NCI-H748 (cell line): Measurements from ENCODE around the gene CEACAM16.
A peak's percentile ranks its signal among the peaks of the same experiment; 100 is the strongest.

Experiments used
- DNase-seq: peaks from one replicate; lab custom pipeline; 2025; ENCODE audit not compliant: unreplicated experiment; lab: John Stamatoyannopoulos, UW

The CEACAM16 gene

GRCh38 chr19:44723299-44723951, 24.5 kb downstream of the CEACAM16 start:
- no peak for DNase-seq

DNA sequence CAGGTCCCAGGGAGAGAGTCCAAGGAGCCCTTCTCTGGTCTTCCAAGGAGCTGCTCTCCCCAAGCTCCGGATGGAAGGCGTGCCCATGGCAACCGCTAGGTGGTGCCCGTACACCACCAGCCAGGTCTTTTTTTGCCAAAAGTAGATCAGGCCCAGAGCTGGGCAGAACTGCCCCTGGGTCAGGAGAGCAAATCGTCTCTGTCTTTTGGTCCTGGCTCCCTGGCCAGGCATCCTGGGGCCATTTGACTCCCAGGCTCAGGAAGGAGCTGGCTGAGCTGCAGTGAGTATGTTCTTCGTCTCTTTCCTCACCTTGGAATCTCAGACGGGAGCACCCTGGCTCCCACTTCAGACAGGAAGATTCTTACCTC, 25.0 kb downstream of the CEACAM16 start:
- peak; percentile 70 for DNase-seq

- no peak for DNase-seq
These were observed 26.3 kb downstream of the CEACAM16 start for GRCh38 chr19:44725251-44725650.

- DNase-seq: no peak
These were observed 26.7 kb downstream of the CEACAM16 start for GRCh38 chr19:44725684-44726083.

- no peak for DNase-seq
These were observed 27.5 kb downstream of the CEACAM16 start for GRCh38 chr19:44726465-44726864.

GRCh38 chr19:44728178-44728577, 29.2 kb downstream of the CEACAM16 start:
- DNase-seq: no peak

DNA sequence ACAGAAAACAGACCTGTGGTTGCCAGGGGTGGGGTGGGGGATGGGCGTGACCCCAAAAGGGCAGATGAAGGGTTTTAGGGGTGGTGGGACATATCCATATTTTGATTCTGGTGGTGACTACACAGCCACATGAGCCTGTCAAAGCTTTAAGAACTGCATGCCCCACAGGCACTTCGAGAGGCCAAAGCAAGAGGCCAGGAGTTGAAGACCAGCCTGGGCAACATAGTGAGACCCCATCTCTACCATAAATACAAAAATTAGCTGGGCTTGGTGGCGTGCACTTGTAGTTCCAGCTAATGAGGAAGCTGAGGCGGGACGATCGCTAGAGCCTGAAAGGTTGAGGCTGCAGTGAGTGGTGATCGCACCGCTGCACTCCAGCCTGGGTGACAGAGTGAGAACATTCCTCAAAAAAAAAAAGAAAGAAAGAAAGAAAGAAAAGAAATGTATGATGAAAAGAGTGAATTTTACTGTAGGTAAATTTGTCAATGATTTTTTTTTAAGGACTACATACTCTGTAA, 30.6 kb downstream of the CEACAM16 start:
- DNase-seq: no peak

DNA sequence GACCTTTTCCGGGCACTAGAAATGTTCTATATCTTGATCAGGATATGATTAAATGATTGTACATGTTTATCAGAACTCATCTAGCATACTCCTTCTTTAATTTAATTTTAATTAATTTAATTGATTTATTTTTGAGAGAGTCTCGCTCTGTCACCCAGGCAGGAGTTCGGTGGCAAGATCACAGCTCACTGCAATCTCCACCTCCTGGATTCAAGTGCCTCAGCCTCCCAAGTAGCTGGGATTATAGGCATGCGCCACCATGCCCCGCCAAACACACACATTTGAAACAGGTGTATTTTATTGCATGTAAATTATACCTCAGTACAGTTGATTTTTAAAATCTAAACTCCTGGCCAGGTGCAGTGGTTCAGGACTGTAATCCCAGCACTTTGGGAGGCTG, 32.1 kb downstream of the CEACAM16 start:
- DNase-seq: no peak

- no peak for DNase-seq
These were observed 32.7 kb downstream of the CEACAM16 start for GRCh38 chr19:44731622-44732021.

DNA sequence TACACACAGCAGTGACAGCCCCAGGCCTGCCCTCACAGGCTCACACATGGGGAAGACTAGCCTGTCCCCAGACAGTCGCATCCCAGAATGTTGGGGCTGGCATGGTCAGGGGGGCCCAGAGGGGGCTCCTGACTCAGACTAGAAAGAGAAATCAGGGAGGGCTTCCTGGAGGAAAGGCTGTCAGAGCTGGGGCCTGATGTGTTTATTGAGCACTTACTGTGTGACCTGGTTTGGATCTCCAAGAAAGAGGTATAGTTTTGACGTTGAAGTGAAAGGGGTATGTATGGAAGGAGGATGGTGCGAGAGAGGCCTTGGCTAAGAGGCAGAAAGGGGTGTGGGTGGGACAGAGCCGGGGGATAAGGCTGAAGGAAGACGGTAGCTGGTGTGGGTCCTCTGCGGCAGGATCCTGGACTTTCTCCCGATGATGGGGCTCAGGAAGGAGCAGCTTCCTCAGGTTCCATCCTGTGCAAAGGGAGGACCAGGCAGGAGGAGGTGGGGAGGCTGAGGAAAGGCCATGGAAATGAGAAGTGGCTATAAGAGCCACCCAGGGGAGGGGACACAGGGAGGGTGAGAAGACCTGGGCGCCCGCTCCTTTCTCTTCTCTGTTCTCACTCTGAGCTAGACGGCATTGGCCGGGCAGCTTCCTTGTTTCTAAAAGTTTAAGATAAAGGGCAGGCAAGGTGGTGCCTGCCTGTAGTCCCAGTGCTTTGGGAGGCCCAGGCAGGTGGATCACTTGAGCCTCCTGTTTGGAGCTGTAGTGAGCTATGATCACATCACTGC, 33.5 kb downstream of the CEACAM16 start:
- no peak for DNase-seq

DNA sequence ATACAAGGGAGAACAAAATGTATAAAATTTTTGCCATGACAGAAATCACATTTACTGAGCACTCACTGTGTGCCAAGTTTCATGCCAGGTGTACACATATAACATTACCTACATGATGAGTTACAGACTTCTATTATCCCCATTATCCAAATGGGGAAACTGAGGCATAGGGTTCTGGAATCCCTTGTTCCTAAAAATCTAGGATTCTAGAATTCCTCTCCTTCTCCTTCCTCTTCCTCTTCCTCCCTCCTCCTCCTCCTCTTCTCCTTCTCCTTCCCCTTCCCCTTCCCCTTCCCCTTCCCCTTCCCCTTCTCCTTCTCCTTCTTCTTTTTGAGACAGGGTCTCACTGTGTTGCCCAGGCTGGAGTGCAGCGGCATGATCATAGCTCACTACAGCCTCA, 35.4 kb downstream of the CEACAM16 start:
- DNase-seq: no peak

DNA sequence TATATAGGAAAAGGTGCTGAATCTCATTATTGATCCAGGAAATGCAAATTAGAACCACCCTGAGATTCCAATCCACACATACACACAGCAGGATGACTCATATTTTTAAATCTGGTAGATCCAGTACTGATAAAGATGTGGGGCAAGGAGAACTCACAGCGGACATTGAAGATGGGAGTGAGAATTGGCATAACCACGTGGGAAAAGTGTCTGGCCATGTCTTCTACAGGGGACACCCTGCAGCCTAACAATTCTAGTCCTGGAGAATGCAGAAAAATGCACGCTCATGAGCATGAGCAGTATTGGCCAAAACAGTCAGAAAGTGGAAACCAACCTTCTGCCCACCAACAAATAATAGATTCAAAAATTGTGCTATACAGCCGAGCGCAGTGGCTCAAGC, 36.1 kb downstream of the CEACAM16 start:
- DNase-seq: no peak

GRCh38 chr19:44737238-44738071, 38.5 kb downstream of the CEACAM16 start:
- DNase-seq: no peak

GRCh38 chr19:44738136-44738535, 39.2 kb downstream of the CEACAM16 start:
- no peak for DNase-seq

DNA sequence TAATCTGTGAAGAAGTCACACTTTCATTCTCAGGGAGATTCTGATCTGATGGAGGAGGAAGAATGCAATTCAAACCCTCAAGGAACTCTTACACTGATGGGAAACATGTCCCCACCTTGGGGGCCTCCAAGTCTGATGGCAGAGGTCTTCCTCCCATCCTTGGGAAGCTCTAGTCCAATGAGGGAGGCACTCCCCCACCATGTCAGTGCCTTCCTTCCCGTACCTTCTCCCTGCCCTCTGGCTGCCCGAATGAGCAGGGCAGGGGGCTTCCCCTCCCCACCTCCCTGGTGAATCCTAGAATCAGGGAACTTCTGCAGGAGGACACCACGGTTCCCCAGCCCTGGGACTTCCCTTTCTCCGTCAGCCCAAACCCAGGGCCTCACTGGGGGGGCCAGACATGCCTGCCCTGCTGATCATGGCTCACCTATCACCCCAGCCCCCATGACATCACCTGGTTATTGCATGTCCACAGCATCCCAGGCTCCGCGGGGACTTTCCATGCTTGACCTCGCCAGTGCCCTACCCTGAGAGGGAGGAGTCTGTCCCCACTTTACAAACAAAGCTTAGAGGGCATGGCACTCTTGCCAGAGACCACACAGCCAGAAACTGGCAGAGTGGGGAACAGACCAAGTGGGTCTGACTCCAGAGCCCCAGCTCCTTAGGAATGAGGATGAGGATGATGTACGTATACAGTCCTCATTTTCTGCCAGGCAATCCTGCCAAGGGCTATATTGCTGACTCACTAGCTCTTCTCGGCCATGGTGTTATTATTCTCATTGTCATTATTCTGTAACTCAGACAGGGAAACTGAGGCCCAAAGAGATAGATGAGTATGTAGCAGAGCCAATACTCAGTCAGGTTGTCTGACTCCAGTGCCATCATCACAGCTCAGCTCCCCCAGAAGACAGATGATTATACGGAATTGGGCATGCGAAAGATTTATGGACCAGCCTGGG, 39.9 kb downstream of the CEACAM16 start:
- DNase-seq: no peak

GRCh38 chr19:44740351-44740824, 41.4 kb downstream of the CEACAM16 start:
- no peak for DNase-seq

DNA sequence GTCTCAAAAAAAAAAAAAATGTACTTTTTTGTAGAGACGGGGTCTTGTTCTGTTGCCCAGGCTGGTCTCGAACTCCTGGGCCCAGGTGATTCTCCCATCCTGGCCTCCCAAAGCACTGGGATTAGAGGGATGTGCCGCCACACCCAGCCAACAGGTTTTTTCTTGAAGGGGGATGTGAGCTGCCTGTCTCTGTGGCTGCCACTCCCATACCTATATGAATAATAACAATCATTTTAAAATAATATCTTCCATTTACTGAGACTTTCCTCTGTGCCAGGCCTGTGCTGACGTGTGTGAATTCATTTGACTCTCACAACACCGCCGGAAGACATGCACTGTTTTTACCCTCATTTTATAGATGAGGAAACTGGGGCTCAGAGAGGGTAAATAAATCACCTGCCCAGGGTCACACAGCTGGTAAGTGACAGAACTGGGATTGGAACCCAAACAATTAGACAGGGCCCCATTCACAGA, 42.3 kb downstream of the CEACAM16 start:
- no peak for DNase-seq

GRCh38 chr19:44741841-44742329, 42.9 kb downstream of the CEACAM16 start:
- DNase-seq: no peak

DNA sequence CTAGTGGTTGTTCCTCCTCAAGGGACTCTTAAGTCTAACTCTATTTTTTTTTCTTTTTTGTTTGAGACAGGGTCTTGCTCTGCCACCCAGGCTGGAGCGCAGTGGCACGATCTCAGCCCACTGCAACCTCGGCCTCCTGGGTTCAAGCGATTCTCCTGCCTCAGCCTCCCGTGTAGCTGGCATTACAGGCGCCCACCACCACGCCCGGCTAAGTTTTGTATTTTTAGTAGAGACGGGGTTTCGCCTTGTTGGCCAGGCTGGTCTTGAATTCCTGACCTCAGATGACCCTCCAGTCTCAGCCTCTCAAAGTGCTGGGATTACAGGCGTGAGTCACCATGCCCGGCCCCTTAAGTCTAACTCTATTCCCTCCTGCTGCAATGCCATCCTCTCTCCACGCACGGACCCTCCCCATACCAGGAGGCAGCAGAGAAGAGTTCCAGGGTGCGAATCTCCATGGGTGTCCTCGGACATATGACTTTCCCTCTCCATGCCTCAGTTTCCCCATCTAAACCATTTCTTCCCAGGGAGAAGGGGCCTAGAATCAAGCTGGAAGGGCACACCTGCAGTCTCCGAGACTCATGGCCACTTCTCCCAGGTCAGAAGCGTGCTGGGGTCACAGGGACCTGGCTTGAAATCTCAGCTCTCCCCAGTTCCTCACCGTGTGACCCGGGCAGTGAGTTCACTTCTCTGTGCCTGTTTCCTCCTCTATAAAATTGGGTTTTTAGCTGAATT, 43.5 kb downstream of the CEACAM16 start:
- DNase-seq: no peak
